ENCODE measurements around the gene KRT83.

DNA sequence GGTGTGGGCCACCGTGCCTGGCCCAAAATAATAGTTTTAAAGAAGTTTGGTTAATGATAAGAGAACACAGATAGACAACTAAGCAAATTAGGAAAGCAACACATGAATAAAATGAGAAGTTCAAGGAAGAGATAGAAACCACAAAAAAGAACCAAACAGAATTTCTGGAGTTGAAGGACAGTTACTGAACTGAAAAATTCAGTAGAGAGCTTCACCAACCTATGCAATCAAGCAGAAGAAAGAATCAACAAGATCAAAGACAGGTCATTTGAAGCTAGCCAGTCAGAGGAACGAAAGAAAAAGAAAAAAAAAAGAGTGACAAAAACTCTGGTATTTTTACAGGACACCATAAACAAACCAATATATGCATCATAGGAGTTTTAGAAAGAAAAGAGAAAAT, 15.4 kb upstream of the KRT83 start:
- TF ChIP-seq POLR2AphosphoS5 (IDR thresholded peaks at IDR 0.05; ENCODE audit: low read depth, low read length) (no peak), POLR2A (IDR thresholded peaks at IDR 0.05; ENCODE audit: low read depth, low read length) (no peak), TAF1 (IDR thresholded peaks at IDR 0.05; ENCODE audit: low read depth, low read length) (no peak)

All from GM12891 (cell line).